Testis (tissue), 3 donors: ENCODE measurements around the gene COG4. TPM values are rescaled to one million over a fixed set of nuclear protein-coding genes. Genes with fewer than 3 reads are reported as not detected.

Experiments
- DNase-seq: peaks from one replicate; pipeline ENCODE4 v3.0.0-alpha.2; 2019
- H3K27ac ChIP-seq, 2 donors: fragments of 200-600 bp; sonication (generic); one replicate each; pipeline ENCODE4 v1.5.1; 2019
- H3K27me3 ChIP-seq: fragments of 200-600 bp; sonication (generic); one replicate; pipeline ENCODE4 v1.5.1; 2019
- H3K36me3 ChIP-seq: fragments of 200-600 bp; sonication (generic); one replicate; pipeline ENCODE4 v1.5.1; 2017; ENCODE audit warnings: low read depth; ENCODE audit errors: missing control alignments
- H3K4me1 ChIP-seq: fragments of 200-600 bp; sonication (generic); one replicate; pipeline ENCODE4 v1.5.1; 2019
- H3K4me3 ChIP-seq, 2 donors: fragments of 200-600 bp; sonication (generic); one replicate each; pipeline ENCODE4 v1.5.1; 2017 to 2019
- H3K9me3 ChIP-seq: fragments of 200-600 bp; sonication (generic); one replicate; pipeline ENCODE4 v1.5.1; 2017
- POLR2A ChIP-seq: fragments of 450-650 bp; IDR thresholded peaks from one replicate; pipeline ENCODE4 v1.6.1; 2017; ENCODE audit warnings: antibody characterized with exemption, mild to moderate bottlenecking, moderate library complexity
- WGBS, 2 donors: methylation state at CpG; one replicate each; pipeline ENCODE4 v1.1.5; 2018; 5-methylcytosine and 5-hydroxymethylcytosine counted together
- intact Hi-C: fragments of 100-400 bp; cut with DNase I; formaldehyde crosslinking; loops from one replicate; pipeline ENCODE4 v1.15.1; 2023; ENCODE audit warnings: low total_unique reads
- polyA plus RNA-seq: library from polyadenylated mRNA; stranded (reverse); fragments of 350-450 nt; fragmentation: Illumina TruSeq; extraction: RNeasy Lipid Tissue Mini Kit (QIAGEN cat#74804); gene quantifications from one replicate; pipeline ENCODE4 v1.2.3, GENCODE V29; 2014; ENCODE audit warnings: low read depth, low replicate concordance; ENCODE audit not compliant: insufficient read depth
- total RNA-seq, 2 donors: library from RNA; depleted of rRNA; stranded (reverse); fragments of >200 nt; gene quantifications; one replicate each; pipeline ENCODE4 v1.2.3, GENCODE V29; 2016
- TF ChIP-seq, protein P1 (sequence below), 3 experiments: fragments of 450-650 bp in 2 of 3; fragments of 200-600 bp in 1 of 3; sonication (generic) in 1 of 3; IDR thresholded peaks; one replicate each; pipeline ENCODE4 v1.5.1; 2016 to 2019; ENCODE audit warnings: antibody characterized with exemption in 3 of 3, mild to moderate bottlenecking in 2 of 3, moderate library complexity in 1 of 3

Gene COG4
- total and polyA plus RNA-seq, 3 donors from 2014 or later, result 65.9 to 85.9 (median 85.2) TPM

DNA sequence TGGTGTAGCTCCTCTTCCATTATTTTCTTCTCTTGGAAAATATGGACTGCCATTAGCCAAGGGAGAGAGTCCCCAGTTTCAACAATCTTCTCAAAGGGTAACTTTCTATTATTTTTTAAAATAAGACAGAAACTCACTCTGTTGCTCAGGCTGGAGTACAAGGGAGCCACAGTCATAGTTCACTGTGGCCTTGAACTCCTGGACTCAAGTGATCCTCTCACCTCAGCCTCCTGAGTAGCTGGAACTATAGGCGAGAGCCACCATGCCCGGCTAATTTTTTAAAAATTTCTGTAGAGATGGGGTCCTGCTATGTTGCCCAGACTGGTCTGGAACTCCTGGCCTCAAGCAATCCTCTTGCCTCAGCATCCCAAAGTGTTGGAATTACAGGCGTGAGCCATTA, 13.1 kb downstream of the COG4 start:
- no peaks in the 10 kb centered on the region for H3K36me3 ChIP-seq
- intact Hi-C loops, result no loop called here
- WGBS, 2 donors, result 90 to 100% methylated on average over 3 of the region's 3 CpGs

DNA sequence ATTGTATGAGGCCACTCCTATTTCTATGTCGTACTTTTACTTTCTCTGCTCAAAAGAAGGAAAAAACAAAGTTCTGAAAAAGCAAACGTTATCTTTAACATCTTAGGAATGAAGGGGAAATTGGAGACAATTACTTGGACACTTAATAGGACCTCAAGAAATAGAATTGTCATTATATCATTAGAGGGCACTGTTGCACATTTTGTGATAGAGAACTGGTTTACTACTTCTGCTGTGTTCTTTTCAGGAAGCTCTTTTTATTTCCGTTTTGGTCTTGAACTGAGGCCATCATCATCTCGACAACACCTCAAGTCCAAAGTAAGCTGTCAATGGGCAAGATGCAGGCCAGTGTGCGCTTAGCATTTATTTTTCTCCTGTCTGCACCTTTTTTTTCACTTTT, 14.6 kb downstream of the COG4 start:
- intact Hi-C loops, result no loop called here
- DNase-seq, result no peak
- no peak for TF ChIP-seq POLR2A
- TF ChIP-seq, protein P1, sequence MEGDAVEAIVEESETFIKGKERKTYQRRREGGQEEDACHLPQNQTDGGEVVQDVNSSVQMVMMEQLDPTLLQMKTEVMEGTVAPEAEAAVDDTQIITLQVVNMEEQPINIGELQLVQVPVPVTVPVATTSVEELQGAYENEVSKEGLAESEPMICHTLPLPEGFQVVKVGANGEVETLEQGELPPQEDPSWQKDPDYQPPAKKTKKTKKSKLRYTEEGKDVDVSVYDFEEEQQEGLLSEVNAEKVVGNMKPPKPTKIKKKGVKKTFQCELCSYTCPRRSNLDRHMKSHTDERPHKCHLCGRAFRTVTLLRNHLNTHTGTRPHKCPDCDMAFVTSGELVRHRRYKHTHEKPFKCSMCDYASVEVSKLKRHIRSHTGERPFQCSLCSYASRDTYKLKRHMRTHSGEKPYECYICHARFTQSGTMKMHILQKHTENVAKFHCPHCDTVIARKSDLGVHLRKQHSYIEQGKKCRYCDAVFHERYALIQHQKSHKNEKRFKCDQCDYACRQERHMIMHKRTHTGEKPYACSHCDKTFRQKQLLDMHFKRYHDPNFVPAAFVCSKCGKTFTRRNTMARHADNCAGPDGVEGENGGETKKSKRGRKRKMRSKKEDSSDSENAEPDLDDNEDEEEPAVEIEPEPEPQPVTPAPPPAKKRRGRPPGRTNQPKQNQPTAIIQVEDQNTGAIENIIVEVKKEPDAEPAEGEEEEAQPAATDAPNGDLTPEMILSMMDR (IDR thresholded peaks at IDR 0.05), result no peak

More for the DNA sequence above, 13.1 kb downstream of the COG4 start:
- Histone ChIP-seq H3K27ac (no peak overlapping the region), H3K4me3 (no peak overlapping the region), H3K9me3 (no peaks in the 10 kb centered on the region), H3K27me3 (no peaks in the 10 kb centered on the region), H3K4me1 (no peaks in the 10 kb centered on the region)
- TF ChIP-seq POLR2A, result no peak
- TF ChIP-seq, protein P1 (IDR thresholded peaks at IDR 0.05), result no peak
- DNase-seq, result no peak

DNA sequence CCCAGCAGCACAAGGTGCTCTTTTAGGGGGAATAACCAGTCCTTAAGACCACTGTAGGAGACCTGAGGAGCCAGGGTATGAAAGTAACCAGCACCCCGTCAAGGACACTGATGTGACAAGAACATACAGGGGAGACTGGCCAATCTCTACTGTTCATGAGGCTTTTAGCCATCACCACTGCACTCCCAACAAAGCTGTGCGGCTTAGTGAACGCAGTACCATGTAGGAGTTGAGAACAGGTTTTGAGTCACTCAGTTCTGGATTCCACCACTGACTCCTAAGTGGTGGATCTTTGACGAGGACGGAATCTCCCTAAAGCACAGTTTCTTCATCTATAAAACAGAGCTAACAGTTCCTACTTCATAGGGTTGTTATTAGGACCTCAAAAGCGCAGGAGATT, 26.8 kb downstream of the COG4 start:
- intact Hi-C loops, result no loop called here
- Histone ChIP-seq H3K36me3 (no peaks in the 10 kb centered on the region), H3K27me3 (no peaks in the 10 kb centered on the region), H3K27ac (no peak overlapping the region), H3K4me1 (no peaks in the 10 kb centered on the region), H3K9me3 (no peaks in the 10 kb centered on the region), H3K4me3 (no peak overlapping the region)
- no peak for DNase-seq
- 97% methylated on average over 6 of the region's 6 CpGs for WGBS, 2 donors
- TF ChIP-seq POLR2A, result no peak
- TF ChIP-seq, protein P1 (IDR thresholded peaks at IDR 0.05), result no peak

More for the DNA sequence above, 14.6 kb downstream of the COG4 start:
- no peaks in the 10 kb centered on the region for H3K9me3 ChIP-seq
- no peak overlapping the region for H3K4me3 ChIP-seq
- no peaks in the 10 kb centered on the region for H3K36me3 ChIP-seq
- H3K27ac ChIP-seq, result no peak overlapping the region
- no peaks in the 10 kb centered on the region for H3K27me3 ChIP-seq
- whole genome bisulfite sequencing, 2 donors, result 62 to 65% methylated on average over 5 of the region's 5 CpGs
- H3K4me1 ChIP-seq, result no peaks in the 10 kb centered on the region

DNA sequence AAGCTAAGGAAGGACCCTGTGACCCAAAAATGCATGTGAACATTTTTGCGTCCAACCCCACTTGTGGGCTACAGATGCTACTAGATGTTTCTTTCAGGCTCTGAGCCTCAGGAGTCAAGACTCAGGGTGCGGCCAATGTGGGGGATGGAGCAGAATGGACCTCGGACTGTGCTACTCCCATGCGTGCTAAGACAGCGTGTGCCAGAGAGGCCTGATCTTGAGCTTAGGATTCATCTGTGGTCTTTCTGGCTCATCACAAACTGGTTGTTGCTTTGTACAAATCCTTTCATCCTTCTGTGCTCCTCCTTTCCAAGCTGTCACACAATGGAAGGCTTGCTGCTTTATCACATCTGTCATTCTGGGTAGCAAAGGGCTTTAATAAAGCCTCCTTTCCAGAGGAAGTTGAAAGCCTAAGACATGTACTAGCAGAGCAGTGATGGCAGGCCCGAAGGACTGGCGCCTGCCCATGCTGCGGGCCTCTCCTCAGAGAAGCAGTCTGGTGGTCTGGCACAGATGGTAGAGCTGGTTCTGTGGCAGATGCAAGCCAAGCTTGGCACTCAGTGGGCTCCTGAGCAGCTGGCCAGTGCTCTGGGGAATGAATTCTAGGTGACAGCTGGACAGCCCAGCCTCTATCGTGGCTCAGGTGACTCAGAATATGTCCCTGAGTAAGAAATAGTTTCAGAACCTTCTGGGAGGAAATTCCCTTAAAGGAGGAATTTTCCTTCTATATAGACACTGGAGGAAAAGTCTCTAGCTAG, 27.8 kb downstream of the COG4 start:
- TF ChIP-seq, protein P1 (IDR thresholded peaks at IDR 0.05), result no peak
- no peak for TF ChIP-seq POLR2A
- DNase-seq, result no peak
- 89 to 93% methylated on average over 9 of the region's 9 CpGs for WGBS, 2 donors
- Histone ChIP-seq H3K27ac (no peak overlapping the region), H3K27me3 (no peaks in the 10 kb centered on the region), H3K4me3 (no peak overlapping the region), H3K36me3 (no peaks in the 10 kb centered on the region), H3K4me1 (no peaks in the 10 kb centered on the region), H3K9me3 (no peaks in the 10 kb centered on the region)
- intact Hi-C loops, result no loop called here

DNA sequence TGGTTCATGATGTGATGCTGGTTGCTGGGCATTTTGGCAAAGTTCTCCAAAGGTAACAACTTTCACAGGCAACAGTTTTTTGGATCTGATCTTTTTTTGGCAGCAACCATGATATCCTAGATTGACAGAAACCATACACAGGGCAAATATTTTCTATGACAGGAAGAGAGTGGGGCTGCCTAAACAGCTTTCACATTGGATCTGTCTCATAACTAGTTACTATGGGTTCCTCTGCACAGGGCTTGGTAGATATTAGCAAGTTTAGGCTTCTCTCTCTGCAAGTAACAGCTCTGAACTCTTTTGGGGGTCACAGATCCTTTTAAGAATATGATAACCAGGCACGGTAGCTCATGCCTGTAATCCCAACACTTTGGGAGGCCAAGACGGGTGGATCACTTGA, 28.6 kb downstream of the COG4 start:
- TF ChIP-seq POLR2A, result no peak
- TF ChIP-seq, protein P1 (IDR thresholded peaks at IDR 0.05), result no peak
- WGBS, 2 donors, result 81 to 88% methylated on average over 2 of the region's 2 CpGs
- Histone ChIP-seq H3K36me3 (no peaks in the 10 kb centered on the region), H3K27me3 (no peaks in the 10 kb centered on the region), H3K27ac (no peak overlapping the region), H3K4me3 (no peak overlapping the region), H3K9me3 (no peaks in the 10 kb centered on the region), H3K4me1 (no peaks in the 10 kb centered on the region)
- DNase-seq, result no peak
- intact Hi-C loops, result no loop called here
